CD4-positive, CD25-positive, alpha-beta regulatory T cell (primary cell): ENCODE results near the gene DNAH7. TPM values are rescaled to one million over a fixed set of nuclear protein-coding genes. Genes with fewer than 3 reads are reported as not detected.
A peak's percentile ranks its signal among the peaks of the same experiment; 100 is the strongest.

Experiments
- ATAC-seq, 2 donors: fragments of 150-1000 bp; cut with Tn5 transposase; one replicate each; pipeline ENCODE4 v1.10.0; 2021; ENCODE audit warnings: low read depth in 2 of 2, moderate number of reproducible peaks in 2 of 2, moderate library complexity in 1 of 2
- DNase-seq, 3 donors: peaks; one replicate each; pipeline versions ENCODE4 v3.0.0 to v3.0.0-alpha.2; 2012 to 2022; ENCODE audit warnings: mixed read lengths in 1 of 3
- H3K27ac ChIP-seq: one replicate; pipeline ENCODE4 v1.7.0; 2013; ENCODE audit warnings: mild to moderate bottlenecking, low read length; ENCODE audit not compliant: insufficient read depth, poor library complexity, severe bottlenecking
- H3K27me3 ChIP-seq: one replicate; pipeline ENCODE4 v1.7.0; 2013; ENCODE audit warnings: low read length; ENCODE audit not compliant: control insufficient read depth, insufficient read depth
- H3K36me3 ChIP-seq: one replicate; pipeline ENCODE4 v1.7.0; 2013; ENCODE audit warnings: mild to moderate bottlenecking, low read length, moderate library complexity; ENCODE audit not compliant: control insufficient read depth, insufficient read depth
- H3K4me1 ChIP-seq: 2 replicates; pipeline ENCODE4 v1.7.0; 2013; ENCODE audit warnings: mild to moderate bottlenecking, low read length; ENCODE audit not compliant: insufficient read depth, control insufficient read depth, poor library complexity, severe bottlenecking
- H3K4me3 ChIP-seq: one replicate; pipeline ENCODE4 v1.7.0; 2013; ENCODE audit warnings: low read depth, mild to moderate bottlenecking, low read length, moderate library complexity
- H3K9me3 ChIP-seq, 2 experiments: 1 replicate in 1 of 2; 2 replicates in 1 of 2; pipeline ENCODE4 v1.7.0; 2013; ENCODE audit warnings: low read length in 2 of 2, mild to moderate bottlenecking in 1 of 2, moderate library complexity in 1 of 2; ENCODE audit not compliant: control insufficient read depth in 2 of 2
- H3K27ac Mint-ChIP-seq, 3 donors: one replicate each; pipeline ENCODE4 v1.8.0; 2020 to 2022; ENCODE audit warnings: mild to moderate bottlenecking in 3 of 3, mixed read lengths in 3 of 3, moderate library complexity in 2 of 3
- H3K27me3 Mint-ChIP-seq: one replicate; pipeline ENCODE4 v1.8.0; 2022; ENCODE audit warnings: mild to moderate bottlenecking, mixed read lengths
- H3K36me3 Mint-ChIP-seq: one replicate; pipeline ENCODE4 v1.8.0; 2020; ENCODE audit warnings: mixed read lengths
- H3K4me1 Mint-ChIP-seq, 4 donors: one replicate each; pipeline ENCODE4 v1.8.0; 2020 to 2022; ENCODE audit warnings: mixed read lengths in 4 of 4, mild to moderate bottlenecking in 1 of 4
- H3K4me3 Mint-ChIP-seq, 4 donors: one replicate each; pipeline ENCODE4 v1.8.0; 2020 to 2022; ENCODE audit warnings: mild to moderate bottlenecking in 4 of 4, mixed read lengths in 4 of 4, moderate library complexity in 3 of 4
- H3K9me3 Mint-ChIP-seq, 7 donors: one replicate each; pipeline ENCODE4 v1.8.0; 2020 to 2022; ENCODE audit warnings: mixed read lengths in 7 of 7, mild to moderate bottlenecking in 3 of 7, moderate library complexity in 2 of 7
- polyA plus RNA-seq, 4 donors: library from polyadenylated mRNA; unstranded; fragments of 300-500 nt; fragmentation: Illumina TruSeq; gene quantifications; one replicate each; pipeline ENCODE4 v1.2.3, GENCODE V29; 2021
- total RNA-seq: library from RNA; stranded (reverse); gene quantifications from one replicate; pipeline ENCODE4 v1.2.3, GENCODE V29; 2022

The DNAH7 gene
- total and polyA plus RNA-seq, 5 donors from 2014 or later: not detected

GRCh38 chr2:195782156-195782555, 286.5 kb downstream of the DNAH7 start:
- Mint-ChIP-seq H3K4me3 (no peak overlapping the region), H3K27me3 (peaks cover 3% of the 10 kb centered on the region), H3K36me3 (no peaks in the 10 kb centered on the region)

GRCh38 chr2:195779491-195779890, 289.1 kb downstream of the DNAH7 start:
- no peaks in the 10 kb centered on the region for H3K9me3 Mint-ChIP-seq
- Histone ChIP-seq H3K27ac (no peak overlapping the region), H3K4me1 (no peaks in the 10 kb centered on the region), H3K9me3 (no peaks in the 10 kb centered on the region), H3K36me3 (no peaks in the 10 kb centered on the region), H3K27me3 (no peaks in the 10 kb centered on the region), H3K4me3 (no peak overlapping the region)
- H3K27me3 Mint-ChIP-seq: no peaks in the 10 kb centered on the region
- ATAC-seq (no peak), DNase-seq (no peak)
- H3K36me3 Mint-ChIP-seq: no peaks in the 10 kb centered on the region
- no peaks in the 10 kb centered on the region for H3K4me1 Mint-ChIP-seq
- no peak overlapping the region for H3K4me3 Mint-ChIP-seq
- H3K27ac Mint-ChIP-seq: no peak overlapping the region

More at GRCh38 chr2:195782156-195782555, 286.5 kb downstream of the DNAH7 start:
- no peak for DNase-seq
- H3K27ac ChIP-seq: no peak overlapping the region
- no peaks in the 10 kb centered on the region for H3K36me3 ChIP-seq
- no peak for ATAC-seq
- Mint-ChIP-seq H3K9me3 (no peaks in the 10 kb centered on the region), H3K4me1 (no peaks in the 10 kb centered on the region), H3K27ac (no peak overlapping the region)
- no peaks in the 10 kb centered on the region for H3K9me3 ChIP-seq
- H3K4me3 ChIP-seq: no peak overlapping the region
- H3K27me3 ChIP-seq: peaks cover 1% of the 10 kb centered on the region
- H3K4me1 ChIP-seq: no peaks in the 10 kb centered on the region

GRCh38 chr2:195769975-195770374, 298.7 kb downstream of the DNAH7 start:
- H3K27ac ChIP-seq: no peak overlapping the region
- no peak overlapping the region for H3K4me3 ChIP-seq
- no peaks in the 10 kb centered on the region for H3K27me3 Mint-ChIP-seq
- H3K27me3 ChIP-seq: no peaks in the 10 kb centered on the region
- H3K9me3 ChIP-seq: peaks cover 5 to 8% of the 10 kb centered on the region in 2 experiments
- no peak for DNase-seq
- H3K27ac Mint-ChIP-seq: no peak overlapping the region
- H3K36me3 Mint-ChIP-seq: no peaks in the 10 kb centered on the region
- no peak overlapping the region for H3K4me3 Mint-ChIP-seq
- H3K9me3 Mint-ChIP-seq: peaks cover 6 to 10% (median 9%) of the 10 kb centered on the region in 7 donors
- H3K4me1 Mint-ChIP-seq: peaks cover 0 to 1% (median 0%) of the 10 kb centered on the region in 4 donors
- ATAC-seq: no peak
- no peaks in the 10 kb centered on the region for H3K4me1 ChIP-seq
- H3K36me3 ChIP-seq: no peaks in the 10 kb centered on the region

GRCh38 chr2:195768431-195768830, 300.2 kb downstream of the DNAH7 start:
- Mint-ChIP-seq H3K4me1 (peaks cover 0 to 1% (median 0%) of the 10 kb centered on the region in 4 donors), H3K4me3 (no peak overlapping the region)
- no peak overlapping the region for H3K4me3 ChIP-seq

GRCh38 chr2:195766691-195767090, 301.9 kb downstream of the DNAH7 start:
- Mint-ChIP-seq H3K9me3 (peaks cover 9 to 39% (median 16%) of the 10 kb centered on the region in 7 donors), H3K27me3 (no peaks in the 10 kb centered on the region), H3K27ac (no peak overlapping the region), H3K4me3 (no peak overlapping the region), H3K36me3 (no peaks in the 10 kb centered on the region), H3K4me1 (no peaks in the 10 kb centered on the region)
- H3K9me3 ChIP-seq: peaks cover 5 to 11% of the 10 kb centered on the region in 2 experiments
- H3K36me3 ChIP-seq: no peaks in the 10 kb centered on the region
- H3K27ac ChIP-seq: no peak overlapping the region
- no peaks in the 10 kb centered on the region for H3K4me1 ChIP-seq
- ATAC-seq (no peak), DNase-seq (no peak)
- H3K4me3 ChIP-seq: no peak overlapping the region
- no peaks in the 10 kb centered on the region for H3K27me3 ChIP-seq

More at GRCh38 chr2:195768431-195768830, 300.2 kb downstream of the DNAH7 start:
- DNase-seq (no peak), ATAC-seq (no peak)
- H3K27ac Mint-ChIP-seq: no peak overlapping the region
- Histone ChIP-seq H3K27ac (no peak overlapping the region), H3K4me1 (no peaks in the 10 kb centered on the region), H3K36me3 (no peaks in the 10 kb centered on the region), H3K27me3 (no peaks in the 10 kb centered on the region), H3K9me3 (peaks cover 5 to 11% of the 10 kb centered on the region in 2 experiments)
- H3K27me3 Mint-ChIP-seq: no peaks in the 10 kb centered on the region
- peaks cover 9 to 21% (median 12%) of the 10 kb centered on the region in 7 donors for H3K9me3 Mint-ChIP-seq
- H3K36me3 Mint-ChIP-seq: no peaks in the 10 kb centered on the region

- no peaks in the 10 kb centered on the region for H3K36me3 Mint-ChIP-seq
- Histone ChIP-seq H3K4me3 (no peak overlapping the region), H3K36me3 (no peaks in the 10 kb centered on the region), H3K9me3 (peaks cover 9 to 19% of the 10 kb centered on the region in 2 experiments), H3K27me3 (no peaks in the 10 kb centered on the region), H3K27ac (no peak overlapping the region), H3K4me1 (no peaks in the 10 kb centered on the region)
- ATAC-seq (no peak), DNase-seq (no peak)
- no peaks in the 10 kb centered on the region for H3K27me3 Mint-ChIP-seq
- H3K4me3 Mint-ChIP-seq: no peak overlapping the region
- H3K27ac Mint-ChIP-seq: no peak overlapping the region
- no peaks in the 10 kb centered on the region for H3K4me1 Mint-ChIP-seq
- H3K9me3 Mint-ChIP-seq: peaks cover 8 to 42% (median 19%) of the 10 kb centered on the region in 7 donors
These were observed 304.8 kb downstream of the DNAH7 start for GRCh38 chr2:195763866-195764265.

GRCh38 chr2:195759877-195760276, 308.8 kb downstream of the DNAH7 start:
- H3K27ac ChIP-seq: no peak overlapping the region
- Mint-ChIP-seq H3K27me3 (no peaks in the 10 kb centered on the region), H3K36me3 (peaks cover 3% of the 10 kb centered on the region), H3K9me3 (peaks cover 2 to 37% (median 14%) of the 10 kb centered on the region in 7 donors), H3K4me1 (no peaks in the 10 kb centered on the region), H3K4me3 (no peak overlapping the region), H3K27ac (peak overlapping the region in 1 of 3 donors; percentile 71)
- H3K4me1 ChIP-seq: no peaks in the 10 kb centered on the region
- DNase-seq (no peak), ATAC-seq (no peak)
- no peaks in the 10 kb centered on the region for H3K36me3 ChIP-seq
- H3K9me3 ChIP-seq: peaks cover 4 to 9% of the 10 kb centered on the region in 2 experiments
- H3K27me3 ChIP-seq: no peaks in the 10 kb centered on the region
- no peak overlapping the region for H3K4me3 ChIP-seq

- Mint-ChIP-seq H3K27ac (no peak overlapping the region), H3K4me1 (no peaks in the 10 kb centered on the region), H3K9me3 (peaks cover 2 to 31% (median 10%) of the 10 kb centered on the region in 7 donors), H3K27me3 (no peaks in the 10 kb centered on the region), H3K4me3 (no peak overlapping the region), H3K36me3 (peaks cover 3% of the 10 kb centered on the region)
- peaks cover 4 to 8% of the 10 kb centered on the region in 2 experiments for H3K9me3 ChIP-seq
- no peak for ATAC-seq
- no peaks in the 10 kb centered on the region for H3K27me3 ChIP-seq
- no peaks in the 10 kb centered on the region for H3K36me3 ChIP-seq
- no peak for DNase-seq
- no peak overlapping the region for H3K27ac ChIP-seq
- no peak overlapping the region for H3K4me3 ChIP-seq
- H3K4me1 ChIP-seq: no peaks in the 10 kb centered on the region
These were observed 309.8 kb downstream of the DNAH7 start for GRCh38 chr2:195758846-195759245.
